IMR-90 (cell line): ENCODE measurements around the gene SCN1B.

Experiments used
- POLR2A ChIP-seq: IDR thresholded peaks from 2 replicates; pipeline ENCODE4 v1.6.1; 2012; ENCODE audit warnings: mild to moderate bottlenecking, low read depth, low read length
- RAD21 ChIP-seq: IDR thresholded peaks from 2 replicates; pipeline ENCODE4 v1.6.1; 2012; ENCODE audit warnings: low read length, improper control_type of control experiment
- RFX5 ChIP-seq: IDR thresholded peaks from 2 replicates; pipeline ENCODE4 v1.8.0; 2012; ENCODE audit warnings: low read depth, mild to moderate bottlenecking, low read length, moderate library complexity
- TF ChIP-seq, protein P1 (sequence below): conservative IDR thresholded peaks from 2 replicates; pipeline ENCODE4 v1.5.1; 2012; ENCODE audit warnings: mild to moderate bottlenecking, low read depth, low read length, improper control_type of control experiment
- TF ChIP-seq, protein P2 (sequence below): fragments of 150-350 bp; IDR thresholded peaks from 2 replicates; pipeline ENCODE4 v1.6.1; 2017; ENCODE audit warnings: mild to moderate bottlenecking, antibody characterized with exemption, low read length, low read depth

DNA sequence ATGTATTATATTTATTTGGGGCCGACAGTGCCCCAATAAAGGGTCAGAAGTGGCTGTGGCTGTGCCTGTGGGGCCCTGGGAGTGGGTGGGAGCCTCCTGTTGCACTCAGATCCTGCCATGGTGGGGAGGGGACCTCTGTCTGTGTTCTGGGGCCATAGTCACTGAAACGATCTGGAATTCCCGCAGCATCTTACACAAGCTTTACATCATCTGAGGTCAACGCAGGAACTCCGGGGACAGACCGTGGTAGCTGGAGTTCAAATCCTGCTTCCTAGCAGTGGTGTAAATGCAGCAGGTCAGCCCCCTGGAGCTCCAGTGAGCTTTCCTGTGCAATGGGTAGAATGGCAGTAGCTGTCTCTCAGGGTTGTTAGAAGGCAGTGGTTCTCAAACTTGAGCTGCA is 3.9 kb upstream of the SCN1B start:
- TF ChIP-seq, protein P1, sequence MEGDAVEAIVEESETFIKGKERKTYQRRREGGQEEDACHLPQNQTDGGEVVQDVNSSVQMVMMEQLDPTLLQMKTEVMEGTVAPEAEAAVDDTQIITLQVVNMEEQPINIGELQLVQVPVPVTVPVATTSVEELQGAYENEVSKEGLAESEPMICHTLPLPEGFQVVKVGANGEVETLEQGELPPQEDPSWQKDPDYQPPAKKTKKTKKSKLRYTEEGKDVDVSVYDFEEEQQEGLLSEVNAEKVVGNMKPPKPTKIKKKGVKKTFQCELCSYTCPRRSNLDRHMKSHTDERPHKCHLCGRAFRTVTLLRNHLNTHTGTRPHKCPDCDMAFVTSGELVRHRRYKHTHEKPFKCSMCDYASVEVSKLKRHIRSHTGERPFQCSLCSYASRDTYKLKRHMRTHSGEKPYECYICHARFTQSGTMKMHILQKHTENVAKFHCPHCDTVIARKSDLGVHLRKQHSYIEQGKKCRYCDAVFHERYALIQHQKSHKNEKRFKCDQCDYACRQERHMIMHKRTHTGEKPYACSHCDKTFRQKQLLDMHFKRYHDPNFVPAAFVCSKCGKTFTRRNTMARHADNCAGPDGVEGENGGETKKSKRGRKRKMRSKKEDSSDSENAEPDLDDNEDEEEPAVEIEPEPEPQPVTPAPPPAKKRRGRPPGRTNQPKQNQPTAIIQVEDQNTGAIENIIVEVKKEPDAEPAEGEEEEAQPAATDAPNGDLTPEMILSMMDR, result no peak
- no peak for TF ChIP-seq POLR2A
- no peak for TF ChIP-seq RFX5
- TF ChIP-seq, protein P2, sequence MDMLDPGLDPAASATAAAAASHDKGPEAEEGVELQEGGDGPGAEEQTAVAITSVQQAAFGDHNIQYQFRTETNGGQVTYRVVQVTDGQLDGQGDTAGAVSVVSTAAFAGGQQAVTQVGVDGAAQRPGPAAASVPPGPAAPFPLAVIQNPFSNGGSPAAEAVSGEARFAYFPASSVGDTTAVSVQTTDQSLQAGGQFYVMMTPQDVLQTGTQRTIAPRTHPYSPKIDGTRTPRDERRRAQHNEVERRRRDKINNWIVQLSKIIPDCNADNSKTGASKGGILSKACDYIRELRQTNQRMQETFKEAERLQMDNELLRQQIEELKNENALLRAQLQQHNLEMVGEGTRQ, result no peak
- no peak for TF ChIP-seq RAD21
